Measurements from ENCODE around the gene SPEN.
"Not testable (repeated sequence)": the region's sequence is repeated elsewhere in the genome, so short reads cannot be mapped to it uniquely, and the experiment has no call there.

The SPEN gene

DNA sequence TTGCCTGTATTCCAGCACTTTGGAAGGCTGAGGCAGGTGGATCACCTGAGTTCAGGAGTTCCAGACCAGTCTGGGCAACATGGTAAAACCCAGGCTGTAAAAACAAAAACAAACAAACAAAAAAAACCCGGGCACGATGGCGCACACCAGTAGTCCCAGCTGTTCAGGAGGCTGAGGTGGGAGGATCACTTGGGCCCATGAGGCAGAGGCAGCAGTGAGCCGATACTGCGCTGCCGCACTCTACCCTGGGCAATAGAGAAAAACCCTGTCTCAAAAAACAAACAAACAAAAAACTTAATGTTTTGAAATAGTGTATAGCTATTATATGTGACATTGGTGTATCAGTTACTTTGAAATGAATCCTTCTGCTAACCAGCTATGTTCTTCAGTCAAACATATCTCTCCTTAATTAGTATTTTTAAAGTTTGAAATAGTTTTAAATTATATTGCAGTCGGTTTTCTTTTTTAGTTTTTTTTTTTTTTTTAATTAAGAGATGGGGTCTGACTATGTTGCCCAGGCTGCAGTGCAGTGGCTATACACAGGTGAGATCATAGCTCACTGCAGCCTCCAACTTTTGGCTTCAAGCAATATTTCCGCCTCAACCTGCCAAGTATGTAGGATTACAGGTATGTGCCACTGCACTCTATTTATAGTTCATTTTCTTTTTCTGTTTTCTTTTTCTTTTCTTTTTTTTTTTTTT is 11.3 kb downstream of the SPEN start:
- no peak for DNase-seq

DNA sequence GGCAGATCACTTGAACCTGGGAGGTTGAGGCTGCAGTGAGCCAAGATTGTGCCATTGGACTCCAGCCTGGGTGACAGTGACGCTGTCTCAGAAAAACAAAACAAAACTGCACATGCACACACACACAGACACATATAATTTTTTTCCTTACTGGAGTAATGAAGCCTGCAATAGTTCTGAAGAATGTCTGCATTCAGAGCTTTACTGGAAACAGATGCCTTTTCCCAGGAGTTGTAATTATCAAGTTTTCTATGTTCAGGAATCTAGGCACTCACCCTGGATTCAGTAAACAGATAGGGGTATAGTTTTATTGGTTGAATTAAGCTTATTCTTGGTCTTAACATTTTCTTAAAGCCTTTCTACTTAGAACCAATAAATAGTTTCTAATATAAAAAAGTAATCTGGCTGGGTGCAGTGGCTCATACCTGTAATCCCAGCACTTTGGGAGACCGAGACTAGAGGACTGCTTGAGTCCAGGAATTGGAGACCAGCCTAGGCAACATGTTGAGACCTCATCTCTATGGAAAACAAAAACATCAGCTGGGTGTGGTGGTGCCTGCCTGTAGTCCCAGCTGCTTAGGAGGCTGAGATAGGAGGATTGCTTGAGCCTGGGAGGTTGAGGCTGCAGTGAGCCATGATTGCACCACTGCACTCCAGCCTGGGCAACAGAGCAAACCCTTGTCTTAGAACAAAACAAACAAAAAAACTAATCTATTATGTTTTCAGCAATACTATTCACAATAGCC is 15.8 kb downstream of the SPEN start:
- no peak for DNase-seq

DNA sequence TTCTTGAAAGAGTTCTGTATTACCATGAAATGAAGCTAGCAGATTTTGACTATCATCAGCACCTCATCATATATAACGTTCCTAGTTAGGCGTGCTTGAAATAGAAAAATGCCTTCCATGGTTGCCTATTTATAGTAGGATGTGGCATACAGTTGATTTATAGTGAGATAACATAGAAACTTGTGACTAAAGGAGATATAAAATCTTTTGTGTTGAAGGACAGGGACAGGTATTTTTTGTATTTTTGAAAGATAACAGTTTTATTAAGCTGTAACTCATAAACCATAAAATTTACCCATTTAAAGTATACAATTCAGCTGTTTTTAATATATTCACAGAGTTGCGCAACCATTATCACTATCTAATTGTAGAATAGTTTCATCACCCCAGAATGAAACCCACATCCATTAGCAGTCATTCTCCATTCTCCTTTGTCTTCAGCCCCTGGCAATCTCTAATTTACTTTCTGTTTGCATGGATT is 19.3 kb downstream of the SPEN start:
- no peak for DNase-seq

DNA sequence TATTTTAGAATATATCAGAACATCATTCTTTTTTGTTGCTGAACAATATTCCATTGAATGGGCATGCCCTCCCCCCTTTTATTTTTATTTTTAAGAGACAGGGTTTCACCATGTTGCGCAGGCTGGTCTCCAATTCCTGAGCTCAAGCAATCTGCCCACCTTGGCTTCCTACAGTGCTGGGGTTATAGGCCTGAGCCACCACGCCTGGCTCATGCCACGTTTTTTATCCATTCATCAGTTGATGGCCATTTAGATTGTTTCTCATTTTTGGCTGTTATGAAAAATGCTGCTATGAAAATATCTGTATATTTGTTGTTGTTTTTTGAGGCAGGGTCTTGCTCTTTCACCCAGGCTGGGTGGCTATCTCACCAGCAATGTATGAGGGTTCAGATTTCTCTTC is 19.8 kb downstream of the SPEN start:
- DNase-seq: no peak

DNA sequence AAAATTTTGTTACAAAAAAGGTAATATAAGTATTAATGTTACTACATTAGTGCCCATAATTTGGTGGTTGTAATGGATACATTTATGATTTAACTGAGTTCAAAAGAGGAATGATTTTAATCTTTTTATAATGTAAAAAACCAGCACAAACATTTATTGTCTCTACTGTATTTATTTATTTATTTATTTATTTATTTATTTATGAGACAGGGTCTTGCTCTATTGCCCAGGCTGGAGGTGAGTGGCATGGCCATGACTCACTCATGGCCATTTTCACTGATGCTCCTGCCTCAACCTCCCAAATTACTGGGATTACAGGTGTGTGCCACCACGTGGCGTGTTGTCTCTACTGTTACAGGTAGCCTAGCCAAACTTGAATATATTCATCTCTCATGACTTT is 21.9 kb downstream of the SPEN start:
- DNase-seq: no peak

DNA sequence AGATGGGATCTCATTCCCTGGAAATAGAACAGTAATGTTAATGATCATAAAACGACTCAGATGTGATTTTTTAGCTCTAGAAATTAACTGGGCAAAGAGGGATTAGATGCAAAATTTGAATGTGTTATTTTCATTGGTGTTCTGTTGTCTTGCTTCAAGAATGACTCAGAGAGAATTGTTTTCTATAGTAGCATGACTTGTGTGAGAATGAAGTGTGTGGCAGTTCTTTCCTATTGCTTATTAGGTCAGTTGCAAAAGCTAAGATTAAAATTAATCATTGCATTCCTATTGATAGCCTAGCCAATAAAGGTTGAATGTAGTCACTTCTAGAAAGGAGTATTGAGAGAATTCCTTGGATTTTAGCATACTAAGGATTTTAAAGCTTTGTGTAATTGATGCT is 22.9 kb downstream of the SPEN start:
- DNase-seq: no peak

DNA sequence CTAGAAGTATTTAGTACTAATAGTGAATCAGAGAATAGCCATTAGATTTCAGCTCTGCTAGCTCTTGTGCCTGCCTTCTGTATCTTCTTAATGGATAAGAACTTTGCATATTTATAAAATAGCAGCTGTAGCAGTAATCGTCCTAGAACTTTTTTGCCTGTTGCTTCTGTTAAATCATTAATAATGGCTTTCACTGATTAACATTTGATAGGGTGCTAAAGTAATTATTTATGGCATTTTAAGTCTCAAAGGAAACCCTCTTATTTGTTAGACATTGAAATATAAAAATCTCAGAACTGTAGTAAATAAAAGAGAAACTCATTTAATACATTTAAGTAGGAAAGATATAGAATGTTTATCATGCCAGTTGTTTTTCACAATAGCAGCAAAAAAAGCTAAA is 27.0 kb downstream of the SPEN start:
- no peak for DNase-seq

DNA sequence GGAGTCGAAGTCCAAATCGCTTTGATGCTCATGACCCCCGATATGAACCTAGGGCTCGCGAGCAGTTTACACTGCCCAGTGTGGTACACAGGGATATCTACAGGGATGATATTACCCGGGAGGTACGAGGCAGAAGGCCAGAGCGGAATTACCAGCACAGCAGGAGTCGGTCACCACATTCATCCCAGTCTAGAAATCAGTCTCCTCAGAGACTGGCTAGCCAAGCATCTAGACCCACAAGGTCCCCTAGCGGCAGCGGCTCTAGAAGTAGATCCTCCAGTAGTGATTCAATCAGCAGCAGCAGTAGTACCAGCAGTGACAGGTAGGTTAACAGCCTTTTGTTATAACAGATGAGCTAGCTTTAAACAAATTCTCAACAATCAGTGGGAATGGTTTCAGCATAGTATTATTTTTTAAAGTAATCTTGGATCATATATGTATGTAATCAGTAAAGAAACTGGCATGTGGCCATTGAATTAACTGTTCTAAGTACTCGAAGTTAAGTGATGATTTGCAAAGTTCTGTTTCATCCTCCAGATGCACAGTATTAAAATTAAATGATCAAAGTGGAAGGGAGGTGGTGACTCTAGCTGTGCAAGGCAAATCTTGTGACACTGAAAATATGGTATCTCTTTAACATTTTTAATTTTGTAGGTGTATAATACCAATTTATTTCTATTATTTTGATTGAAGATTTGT is 29.0 kb downstream of the SPEN start:
- peak in 1 of 2 experiments; percentile 18 for DNase-seq

DNA sequence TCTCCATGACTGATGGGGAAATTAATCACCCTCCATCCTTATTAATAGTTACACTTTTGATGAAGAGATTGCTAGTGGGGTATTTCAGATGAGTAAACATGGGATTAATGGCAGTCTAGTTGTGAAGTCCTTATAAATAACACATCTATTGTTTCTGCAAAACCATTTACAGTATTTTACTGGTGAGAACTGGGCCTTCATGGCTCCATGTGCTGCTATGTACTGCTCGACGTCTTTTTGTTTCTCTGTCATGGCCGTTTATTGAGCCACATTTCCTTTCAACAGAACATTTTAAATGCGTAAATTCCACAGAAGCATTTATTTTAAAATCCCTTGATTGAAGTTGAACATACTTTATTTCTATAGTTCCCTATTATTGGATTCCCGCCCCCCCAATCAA is 34.5 kb downstream of the SPEN start:
- no peak for DNase-seq

DNA sequence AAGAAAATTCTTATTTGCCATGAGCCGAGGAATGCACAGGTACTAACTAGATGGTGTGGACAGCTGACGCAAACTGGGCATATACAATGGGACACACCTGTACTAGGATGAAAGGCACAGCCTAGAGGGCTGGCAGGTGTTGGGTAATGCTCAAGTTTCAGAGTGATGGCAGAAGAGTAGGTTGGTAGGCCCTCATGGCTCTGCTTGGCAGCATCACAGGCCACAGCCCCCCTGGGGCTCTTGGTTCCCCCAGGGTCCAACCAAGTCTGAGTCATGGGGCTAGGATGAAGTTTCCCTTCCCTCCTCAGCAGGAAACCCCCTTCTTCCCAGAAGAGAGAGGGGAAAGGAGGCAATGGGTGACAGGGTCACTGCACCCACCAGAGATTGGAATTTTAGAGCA is 35.2 kb downstream of the SPEN start:
- no peak for DNase-seq

DNA sequence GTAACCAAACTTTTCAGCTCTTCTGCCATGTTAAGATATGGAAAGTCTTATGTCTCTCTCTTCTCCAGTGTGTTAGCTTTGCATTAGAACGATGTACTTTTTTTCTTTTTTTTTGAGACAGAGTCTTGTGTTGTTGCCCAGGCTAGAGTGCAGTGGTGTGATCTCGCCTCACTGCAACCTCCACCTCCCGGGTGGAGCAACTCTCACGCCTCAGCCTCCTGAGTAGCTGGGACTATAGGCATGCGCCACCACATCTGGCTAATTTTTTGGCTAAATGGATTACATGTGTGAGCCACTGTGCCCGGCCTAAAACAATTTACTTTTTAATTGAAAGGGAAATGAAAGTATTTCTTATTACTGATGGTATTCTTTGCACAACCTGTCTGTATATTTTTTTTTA is 35.8 kb downstream of the SPEN start:
- DNase-seq: no peak

DNA sequence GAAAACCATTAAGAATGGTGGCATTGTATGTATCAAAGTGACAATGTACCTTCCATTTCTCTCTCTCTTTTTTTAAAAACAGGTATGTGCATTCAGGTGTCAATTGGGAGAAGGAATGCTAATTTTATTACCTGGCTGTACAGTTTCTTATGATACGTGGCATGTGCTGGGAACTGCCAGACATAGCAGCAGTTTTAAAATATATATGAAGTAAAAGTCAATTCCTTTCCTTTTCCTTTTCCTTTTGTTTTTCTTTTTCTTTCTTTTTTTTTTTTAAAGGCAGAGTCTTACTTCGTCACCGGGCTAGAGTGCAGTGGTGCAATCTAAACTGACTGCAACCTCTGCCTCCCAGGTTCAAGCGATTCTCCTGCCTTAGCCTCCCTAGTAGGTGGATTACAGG is 37.0 kb downstream of the SPEN start:
- no peak for DNase-seq

DNA sequence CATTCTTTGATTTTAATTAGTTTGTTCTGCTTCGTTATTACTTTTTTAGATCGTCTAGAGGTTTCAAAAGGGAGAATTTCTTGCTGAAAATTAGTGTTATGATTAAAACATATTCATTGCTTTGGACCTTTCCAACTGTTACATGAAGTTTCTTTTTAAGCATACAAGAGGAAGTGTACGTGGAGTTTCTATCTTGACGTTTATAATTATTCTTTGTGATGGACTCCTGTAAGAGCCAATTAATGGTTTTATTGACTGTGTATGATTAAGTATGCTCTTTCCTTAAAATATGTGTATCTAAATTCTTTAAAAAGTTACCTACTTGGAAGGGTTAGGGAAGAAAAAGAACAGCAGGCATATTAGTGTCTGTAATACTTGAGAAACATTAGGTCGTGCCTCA is 37.8 kb downstream of the SPEN start:
- DNase-seq: no peak

DNA sequence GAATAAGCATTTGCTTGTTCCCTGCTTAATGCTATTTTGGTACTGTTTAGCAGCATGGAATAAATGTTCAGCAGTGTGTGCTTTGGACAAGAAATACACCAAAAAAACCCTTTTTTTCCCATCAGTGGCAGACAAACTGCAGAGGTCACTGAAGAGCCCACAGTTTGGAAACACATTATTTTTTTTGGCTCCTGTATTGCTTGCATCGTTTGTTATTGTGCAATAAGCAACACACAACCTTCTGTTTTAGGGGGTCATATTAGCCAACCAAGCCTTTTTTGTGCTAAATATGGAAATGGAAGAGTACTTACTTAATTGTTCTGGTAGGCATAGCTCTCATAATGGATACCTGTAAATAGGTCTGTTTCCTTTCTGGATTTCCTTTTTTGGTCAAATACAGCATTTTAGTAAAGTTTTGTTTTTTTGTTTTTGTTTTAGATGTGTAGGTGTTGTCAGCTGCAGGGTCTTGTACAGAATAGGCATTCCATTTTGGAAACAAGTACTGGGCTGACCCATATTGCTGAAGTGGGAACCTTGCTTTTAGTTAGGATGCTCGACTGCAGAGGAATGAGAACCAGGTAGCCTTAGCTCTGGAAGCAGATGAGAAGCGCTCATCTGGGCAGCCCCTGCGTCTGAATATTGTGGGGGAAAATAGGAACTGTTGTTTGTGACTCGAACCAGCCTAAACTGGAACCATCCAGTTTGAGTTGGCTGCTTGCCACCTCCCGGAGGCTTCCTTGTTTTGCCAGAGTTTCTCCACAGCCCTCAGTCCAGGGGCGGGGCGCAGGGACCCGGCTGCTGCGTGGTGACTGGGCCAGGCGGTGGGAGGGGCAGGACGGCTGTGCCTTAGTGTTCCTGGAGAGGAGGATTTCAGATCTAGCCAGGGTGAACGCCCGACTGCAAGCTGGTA is 38.4 kb downstream of the SPEN start:
- DNase-seq: peak; percentile 91 to 95

DNA sequence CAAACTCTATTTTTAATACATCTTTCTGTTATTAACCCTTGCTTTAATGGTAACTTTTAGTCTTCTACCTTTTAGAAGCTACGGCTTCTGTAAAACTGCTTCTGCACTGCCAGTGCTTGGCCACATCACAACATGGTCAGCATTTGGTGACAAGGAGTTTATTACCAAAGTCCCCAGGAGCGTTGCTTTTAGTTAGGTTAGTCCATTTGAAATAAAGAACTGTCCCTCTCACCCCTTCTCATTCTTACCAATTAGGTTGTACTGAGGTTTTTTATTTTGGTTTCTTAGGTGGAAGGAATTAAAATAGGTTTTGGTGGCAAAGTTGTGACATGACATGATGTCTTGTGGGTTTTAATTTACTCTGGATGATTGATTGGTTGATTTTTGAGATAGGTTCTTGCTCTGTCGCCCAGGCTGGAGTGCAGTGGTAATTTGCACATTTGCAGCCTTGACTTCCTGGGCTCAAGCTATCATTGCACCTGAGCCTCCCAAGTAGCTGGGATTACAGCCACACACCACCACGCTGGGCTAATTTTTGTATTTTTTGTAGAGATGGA is 39.2 kb downstream of the SPEN start:
- DNase-seq: no peak

DNA sequence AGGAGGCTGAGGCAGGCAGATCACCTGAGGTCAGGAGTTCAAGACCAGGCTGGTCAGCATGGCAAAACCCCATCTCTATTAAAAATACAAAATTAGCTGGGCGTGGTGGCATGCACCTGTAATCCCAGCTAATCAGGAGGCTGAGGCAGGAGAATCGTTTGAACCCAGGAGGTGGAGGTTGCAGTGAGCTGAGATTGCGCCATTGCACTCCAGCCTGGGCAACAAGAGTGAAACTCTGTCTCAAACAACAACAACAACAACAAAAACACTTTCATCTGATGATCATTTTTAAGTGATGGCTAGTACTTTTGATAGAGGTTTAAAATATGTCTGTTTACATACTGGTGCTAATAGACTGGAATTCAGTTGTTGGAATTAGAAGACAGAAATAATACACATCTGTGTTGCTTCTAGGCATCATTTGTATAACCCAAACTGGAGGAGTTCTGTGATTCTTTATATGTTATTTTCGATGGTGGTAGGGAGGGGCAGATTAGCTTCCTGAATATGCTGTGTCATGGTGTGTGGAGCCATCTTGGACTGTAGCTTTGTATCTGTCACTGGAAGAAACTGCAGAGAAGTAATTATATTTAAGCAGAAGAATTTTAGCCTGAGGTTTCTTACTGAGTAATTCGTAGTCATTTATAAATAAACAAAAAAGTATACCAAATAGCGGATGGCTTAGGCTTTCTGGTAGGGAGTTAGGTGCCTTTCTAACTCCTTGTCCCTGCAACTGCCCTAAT is 45.5 kb downstream of the SPEN start:
- peak in 1 of 2 experiments; percentile 6 for DNase-seq

DNA sequence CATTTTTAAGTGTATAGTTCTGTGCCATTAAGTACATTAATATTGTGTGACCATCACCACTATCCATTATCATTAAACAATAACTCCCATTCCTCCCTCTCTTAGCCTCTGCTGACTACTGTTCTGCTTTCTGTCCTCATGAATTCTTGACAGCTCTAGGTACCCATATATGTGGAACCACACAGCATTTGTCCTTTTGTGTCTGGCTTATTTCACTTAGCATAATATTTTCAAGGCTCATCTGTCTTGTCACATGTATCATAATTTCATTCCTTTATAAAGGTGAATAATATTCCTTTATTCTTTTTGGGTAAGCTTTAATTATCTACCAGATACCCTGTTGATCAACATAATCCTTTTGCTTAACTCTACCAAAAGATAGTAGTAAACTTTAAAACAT is 47.7 kb downstream of the SPEN start:
- no peak for DNase-seq

DNA sequence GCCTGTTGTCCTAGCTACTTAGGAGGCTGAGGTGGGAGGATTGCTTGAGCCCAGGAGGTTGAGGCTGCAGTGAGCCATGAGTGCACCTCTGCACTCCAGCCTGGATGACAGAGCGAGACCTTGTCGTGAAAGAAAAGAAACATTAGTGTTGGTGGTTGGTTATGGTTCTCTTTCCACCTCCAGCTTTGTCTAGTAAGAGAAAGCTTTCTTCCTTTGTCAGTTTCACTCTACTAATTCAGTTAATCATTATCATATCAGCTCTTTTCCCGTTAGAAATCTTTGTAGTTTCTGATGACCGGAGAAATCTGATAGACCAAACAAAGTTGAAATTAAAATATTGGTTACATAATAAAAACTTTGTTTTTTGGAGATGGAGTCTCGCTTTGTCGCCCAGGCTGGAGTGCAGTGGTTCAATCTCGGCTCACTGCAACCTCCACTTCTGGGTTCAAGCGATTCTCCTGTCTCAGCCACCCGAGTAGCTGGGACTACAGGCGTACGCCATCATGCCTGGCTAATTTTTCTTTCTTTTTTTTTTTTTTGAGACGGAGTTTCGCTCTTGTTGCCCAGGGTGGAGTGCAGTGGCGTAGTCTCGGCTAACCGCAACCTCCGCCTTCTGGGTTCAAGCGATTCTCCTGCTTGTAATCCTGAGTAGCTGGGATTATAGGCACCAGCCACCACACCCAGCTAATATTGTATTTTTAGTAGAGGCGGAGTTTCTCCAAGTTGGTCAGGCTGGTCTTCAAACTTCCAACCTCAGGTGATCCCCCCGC is 49.5 kb downstream of the SPEN start:
- not testable (repeated sequence) for DNase-seq

DNA sequence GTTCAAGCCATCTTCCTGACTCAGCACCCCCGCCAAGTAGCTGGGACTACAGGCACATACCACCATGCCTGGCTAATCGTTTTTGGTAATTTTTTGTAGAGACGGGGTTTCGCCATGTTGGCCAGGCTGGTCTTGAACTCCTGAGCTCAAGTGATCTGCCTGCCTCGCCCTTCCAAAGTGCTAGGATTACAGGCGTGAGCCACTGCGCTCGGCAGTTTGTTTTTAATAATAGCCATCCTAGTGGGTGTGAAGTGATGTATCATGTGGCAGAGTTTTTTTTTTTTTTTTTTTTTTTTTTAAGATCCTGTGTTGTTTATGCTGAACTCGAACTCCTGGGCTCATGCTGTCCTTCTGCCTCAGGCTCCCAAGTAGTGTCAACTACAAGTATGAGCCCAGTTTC is 51.8 kb downstream of the SPEN start:
- no peak for DNase-seq

DNA sequence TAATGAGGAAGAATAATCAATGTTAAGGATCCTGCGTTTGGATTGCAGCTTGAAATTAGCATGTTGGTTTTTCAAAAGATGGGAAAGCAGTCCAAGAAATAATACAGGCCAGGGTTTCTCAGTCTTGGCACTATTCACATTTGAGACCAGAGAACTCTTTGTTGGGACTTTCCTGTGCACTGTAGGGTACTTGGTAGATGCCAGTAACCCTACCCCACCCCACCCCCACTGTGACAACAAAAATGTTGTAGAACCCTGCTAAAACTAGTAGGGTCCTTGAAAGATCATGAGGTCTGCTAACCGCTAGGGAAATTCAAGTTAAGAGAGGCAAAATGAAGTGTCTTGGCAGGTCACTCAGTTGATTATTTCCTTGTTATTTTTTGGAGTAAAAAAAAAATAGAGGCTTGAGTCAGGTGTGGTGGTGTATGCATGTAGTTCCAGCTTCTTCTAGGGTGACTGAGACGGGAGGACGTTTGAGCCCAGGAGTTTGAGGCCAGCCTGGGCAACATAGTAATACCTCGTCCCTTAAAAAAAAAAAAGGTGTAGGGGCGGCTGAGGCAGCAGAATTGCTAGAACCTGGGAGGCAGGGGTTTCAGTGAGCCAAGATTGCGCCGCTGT is 53.3 kb downstream of the SPEN start:
- no peak for DNase-seq

DNA sequence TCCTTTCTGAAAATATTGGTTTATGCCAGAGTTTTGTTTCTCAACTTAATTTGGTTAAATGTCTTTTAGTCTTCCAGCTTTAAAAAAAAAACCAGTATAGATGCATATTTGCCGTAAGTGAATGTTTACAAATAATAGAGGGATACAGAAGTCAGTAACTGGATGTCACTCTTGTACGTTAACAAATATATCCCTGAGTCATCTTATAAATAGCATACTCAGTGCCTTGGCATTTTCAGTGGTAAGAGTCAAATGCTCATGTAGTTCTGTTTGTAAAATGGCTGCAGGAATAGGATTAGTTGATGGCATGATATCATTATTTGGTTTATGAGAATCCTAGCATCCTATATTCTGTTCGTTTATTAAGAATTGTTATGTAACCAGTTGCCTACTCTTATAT is 55.4 kb downstream of the SPEN start:
- DNase-seq: no peak

Measured in Kasumi-1 (cell line).